ENCODE measurements around the gene FSTL4.
"Not testable (repeated sequence)": the region's sequence is repeated elsewhere in the genome, so short reads cannot be mapped to it uniquely, and the experiment has no call there.

FSTL4 gene

GRCh38 chr5:133552925-133553525 lies 59.3 kb downstream of the FSTL4 start:
- peak; percentile 64 for DNase-seq

GRCh38 chr5:133546500-133546899 lies 65.8 kb downstream of the FSTL4 start:
- DNase-seq (no peak), ATAC-seq (no peak)

More at GRCh38 chr5:133552925-133553525, 59.3 kb downstream of the FSTL4 start:
- ATAC-seq: peak; percentile 81

DNA sequence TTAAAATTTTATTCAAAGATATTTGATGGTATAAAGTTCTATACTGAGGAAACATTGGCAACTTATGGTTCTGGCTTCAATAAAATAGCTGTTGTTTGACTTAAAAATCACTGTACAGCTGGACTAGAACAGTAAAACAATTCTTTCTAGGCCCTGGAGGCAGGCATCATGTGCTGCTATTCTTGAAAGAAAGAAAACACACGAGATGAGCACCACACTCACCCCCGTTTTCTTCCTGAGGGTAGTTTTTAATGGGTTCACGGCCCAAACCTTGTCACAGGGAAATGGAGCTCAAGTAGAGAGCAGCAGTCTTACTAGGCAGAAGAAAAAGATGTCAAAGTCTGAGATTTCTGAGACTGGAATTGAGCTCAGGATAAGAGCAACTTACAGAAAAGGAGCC lies 68.0 kb downstream of the FSTL4 start:
- ATAC-seq: no peak
- DNase-seq: no peak

- ATAC-seq (no peak), DNase-seq (no peak)
Measured at GRCh38 chr5:133539818-133540217, 72.5 kb downstream of the FSTL4 start.

DNA sequence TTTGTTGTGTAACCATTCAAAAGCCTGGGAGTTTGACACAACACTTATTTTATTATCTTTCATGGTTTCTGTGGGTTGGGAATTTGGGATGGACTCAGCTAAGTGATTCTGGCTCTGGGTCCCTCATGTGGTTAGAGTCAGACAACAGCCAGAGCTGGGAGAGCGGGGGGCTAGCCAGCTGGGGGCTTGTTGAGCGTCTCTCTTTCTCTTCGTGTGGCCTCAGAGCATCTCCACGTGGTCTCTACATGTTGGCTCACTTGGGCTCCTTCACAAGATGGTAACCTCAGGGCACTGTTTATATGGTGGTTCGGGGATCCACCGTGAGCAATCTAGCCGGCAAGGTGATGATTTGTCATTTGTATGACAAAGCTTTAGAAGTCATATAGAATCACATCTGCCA lies 73.6 kb downstream of the FSTL4 start:
- no peak for DNase-seq
- ATAC-seq: no peak

DNA sequence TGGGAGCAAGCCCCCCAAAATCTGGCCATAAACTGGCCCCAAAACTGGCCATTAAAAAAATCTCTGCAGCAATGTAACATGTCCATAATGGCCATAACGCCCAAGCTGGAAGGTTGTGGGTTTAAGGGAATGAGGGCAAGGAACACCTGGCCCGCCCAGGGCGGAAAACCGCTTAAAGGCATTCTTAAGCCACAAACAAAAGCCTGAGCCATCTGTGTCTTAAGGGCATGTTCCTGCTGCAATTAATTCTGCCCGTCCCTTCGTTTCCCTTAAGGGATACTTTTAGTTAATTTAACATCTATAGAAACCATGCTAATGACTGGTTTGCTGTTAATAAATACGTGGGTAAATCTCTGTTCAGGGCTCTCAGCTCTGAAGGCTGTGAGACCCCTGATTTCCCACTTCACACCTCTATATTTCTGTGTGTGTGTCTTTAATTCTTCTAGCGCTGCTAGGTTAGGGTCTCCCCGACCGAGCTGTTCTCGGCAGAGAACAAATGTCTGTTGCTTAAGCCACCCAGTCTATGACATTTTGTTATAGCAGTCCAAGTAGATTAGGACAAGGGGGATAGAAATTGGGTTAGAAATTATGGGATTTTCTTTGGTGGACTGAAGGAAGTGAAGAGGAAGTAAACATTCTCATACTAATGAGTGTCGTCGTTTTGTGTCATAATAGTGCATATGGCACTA lies 77.0 kb downstream of the FSTL4 start:
- DNase-seq, ATAC-seq: not testable (repeated sequence)

GRCh38 chr5:133534566-133534965 lies 77.8 kb downstream of the FSTL4 start:
- DNase-seq (no peak), ATAC-seq (no peak)

DNA sequence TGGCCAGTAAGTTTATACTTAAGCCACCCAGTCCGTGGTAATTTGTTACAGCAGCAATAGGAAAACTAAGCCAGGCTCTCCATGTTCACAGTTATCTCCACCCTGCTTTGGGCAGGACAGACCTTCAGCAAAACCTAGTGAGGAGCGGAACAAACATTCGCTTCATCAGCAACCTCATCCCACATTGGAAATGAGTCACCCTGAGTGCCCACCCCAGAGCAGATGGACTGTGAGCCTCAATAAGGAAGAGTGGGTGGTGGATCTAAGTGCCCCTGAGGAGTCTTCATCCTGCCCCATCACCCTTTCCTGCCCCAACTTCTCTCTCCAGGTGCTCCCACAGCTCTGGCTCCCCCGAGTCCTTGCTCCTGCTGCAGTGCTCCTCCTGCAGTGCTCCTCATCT lies 78.8 kb downstream of the FSTL4 start:
- no peak for DNase-seq
- ATAC-seq: no peak

- ATAC-seq: no peak
- DNase-seq: no peak
Measured at GRCh38 chr5:133531594-133531993, 80.7 kb downstream of the FSTL4 start.

DNA sequence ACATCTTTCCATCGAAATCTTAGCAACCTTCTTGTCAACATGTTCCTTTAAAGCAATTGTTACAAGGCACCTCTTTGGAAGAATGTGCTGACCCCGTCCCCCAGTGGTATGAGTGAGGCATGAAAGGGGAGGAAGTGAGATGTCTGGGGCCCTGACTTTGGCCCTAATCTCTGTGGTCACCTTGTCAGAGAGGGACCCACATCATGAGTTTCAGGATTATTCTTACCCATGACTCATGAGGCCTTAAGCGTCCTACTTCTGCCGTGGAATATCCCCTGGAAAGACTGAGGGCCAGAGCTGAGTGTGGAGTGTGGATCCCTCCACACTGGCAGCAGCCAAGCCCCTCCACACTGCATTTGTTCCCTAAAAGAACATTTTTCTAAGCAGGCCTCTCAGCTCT lies 81.2 kb downstream of the FSTL4 start:
- DNase-seq: no peak
- ATAC-seq: peak; percentile 53

- DNase-seq (no peak), ATAC-seq (no peak)
Measured at GRCh38 chr5:133530270-133530669, 82.1 kb downstream of the FSTL4 start.

GRCh38 chr5:133528841-133529240 lies 83.5 kb downstream of the FSTL4 start:
- ATAC-seq (no peak), DNase-seq (no peak)

DNA sequence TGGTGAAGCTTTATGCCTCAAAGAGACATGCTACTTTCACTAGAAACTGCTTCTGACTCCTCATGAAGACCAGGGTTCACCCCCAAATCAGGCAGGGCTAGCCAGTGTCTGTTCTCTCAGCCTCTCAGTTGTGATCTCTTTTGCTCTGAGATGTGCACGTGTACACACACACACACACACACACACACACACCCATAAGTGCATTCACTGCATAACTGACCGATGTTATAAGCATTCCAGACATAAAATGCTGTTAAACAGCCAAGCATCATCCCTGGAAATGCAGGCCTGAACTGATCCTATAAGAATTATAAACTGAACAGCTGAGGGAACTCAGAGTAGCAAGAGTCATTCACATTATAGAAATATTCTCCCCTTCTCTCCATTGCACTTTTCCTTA lies 85.0 kb downstream of the FSTL4 start:
- ATAC-seq (no peak), DNase-seq (no peak)

- no peak for ATAC-seq
- no peak for DNase-seq
Measured at GRCh38 chr5:133526368-133526767, 86.0 kb downstream of the FSTL4 start.

GRCh38 chr5:133525126-133525525 lies 87.2 kb downstream of the FSTL4 start:
- ATAC-seq: no peak
- no peak for DNase-seq

- DNase-seq: no peak
- ATAC-seq: no peak
Measured at GRCh38 chr5:133524666-133525065, 87.7 kb downstream of the FSTL4 start.

DNA sequence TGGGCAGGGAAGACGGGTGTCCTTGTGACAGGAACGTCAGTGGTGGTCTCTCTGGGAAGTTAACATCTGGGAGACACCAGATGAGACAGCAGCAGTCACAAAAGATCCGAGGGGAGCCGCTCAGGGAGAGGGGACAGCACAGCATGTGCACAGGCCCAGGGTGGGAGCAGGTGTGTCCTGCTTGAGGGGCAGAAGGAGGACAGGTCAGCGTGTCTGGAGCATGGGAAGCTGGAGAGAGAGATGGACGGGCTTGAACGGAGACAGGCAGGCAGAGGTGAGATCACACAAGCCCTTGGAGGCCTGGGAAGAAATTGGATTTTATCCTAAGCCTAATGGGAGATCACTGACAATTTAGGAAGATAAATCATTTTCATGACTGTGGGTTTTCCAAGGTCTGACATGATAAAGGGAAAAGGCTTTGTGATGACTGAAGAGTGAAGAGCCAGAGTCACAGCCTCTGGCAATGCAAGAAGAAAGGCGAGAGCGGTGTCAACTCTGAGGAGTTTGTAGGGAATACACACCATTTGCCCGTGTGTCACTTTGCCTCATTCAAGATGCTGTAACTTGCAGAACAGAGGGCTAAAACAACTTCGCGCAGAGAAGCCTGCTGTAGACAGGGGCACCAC lies 88.3 kb downstream of the FSTL4 start:
- ATAC-seq: no peak

GRCh38 chr5:133523013-133523658 lies 89.2 kb downstream of the FSTL4 start:
- no peak for ATAC-seq
- DNase-seq: no peak

More for the DNA sequence above, 88.3 kb downstream of the FSTL4 start:
- DNase-seq: no peak

DNA sequence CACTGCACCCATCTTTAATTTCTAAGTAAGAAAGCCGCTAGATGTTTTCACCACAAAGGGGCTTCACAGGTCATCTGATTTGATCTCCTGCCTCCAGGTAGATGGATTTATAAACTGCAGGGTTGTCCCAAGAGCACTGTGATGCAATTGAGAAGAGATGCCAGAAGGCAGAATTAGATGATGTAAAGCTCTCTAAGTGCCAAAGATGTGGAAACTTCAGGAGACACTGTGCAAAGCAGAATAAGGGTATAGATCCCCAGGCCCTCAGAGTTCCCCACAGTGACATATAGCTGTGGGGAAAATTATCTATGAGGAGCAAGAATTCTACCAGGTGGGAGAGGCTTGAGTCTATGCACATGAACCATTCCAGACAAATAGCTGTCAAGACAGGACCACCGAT lies 90.5 kb downstream of the FSTL4 start:
- ATAC-seq (no peak), DNase-seq (no peak)

- ATAC-seq (no peak), DNase-seq (no peak)
Measured at GRCh38 chr5:133520991-133521706, 91.2 kb downstream of the FSTL4 start.

GRCh38 chr5:133520062-133520461 lies 92.3 kb downstream of the FSTL4 start:
- no peak for ATAC-seq
- DNase-seq: no peak

- no peak for ATAC-seq
- no peak for DNase-seq
Measured at GRCh38 chr5:133519191-133519590, 93.2 kb downstream of the FSTL4 start.

Data from stimulated activated naive CD8-positive, alpha-beta T cell treated with anti-CD3 and anti-CD28 coated beads, Interleukin-15, Interleukin-2, amounts not matched to agents 100 U/mL and 50 U/mL, for 24 hours (primary cell).